Activated CD4-positive, alpha-beta T cell treated with anti-CD3 and anti-CD28 coated beads, Interleukin-2, amount 50 U/mL, for 16 hours (primary cell): ENCODE measurements around the gene NKAIN1.
"Not testable (repeated sequence)": the region's sequence is repeated elsewhere in the genome, so short reads cannot be mapped to it uniquely, and the experiment has no call there.

ENCODE experiments used
- DNase-seq: peaks from one replicate; pipeline ENCODE4 v3.0.0-alpha.2; 2020

Gene NKAIN1

DNA sequence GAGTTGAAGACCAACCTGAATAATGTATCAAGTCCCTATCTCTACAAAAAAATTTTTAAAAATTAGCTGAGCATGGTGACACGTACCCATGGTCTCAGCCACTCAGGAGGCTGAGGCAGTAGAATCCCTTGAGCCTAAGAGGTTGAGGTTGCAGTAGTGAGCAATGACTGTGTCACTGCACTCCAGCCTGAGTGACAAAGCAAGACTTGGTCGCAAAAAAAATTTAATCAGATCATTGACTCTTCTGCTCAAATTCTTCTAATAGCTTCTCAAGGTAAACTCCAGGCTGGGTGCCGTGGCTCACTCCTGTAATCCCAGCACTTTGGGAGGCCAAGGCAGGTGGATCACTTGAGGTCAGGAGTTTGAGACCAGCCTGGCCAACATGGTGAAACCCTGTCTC, 88.3 kb downstream of the NKAIN1 start:
- DNase-seq: no peak

DNA sequence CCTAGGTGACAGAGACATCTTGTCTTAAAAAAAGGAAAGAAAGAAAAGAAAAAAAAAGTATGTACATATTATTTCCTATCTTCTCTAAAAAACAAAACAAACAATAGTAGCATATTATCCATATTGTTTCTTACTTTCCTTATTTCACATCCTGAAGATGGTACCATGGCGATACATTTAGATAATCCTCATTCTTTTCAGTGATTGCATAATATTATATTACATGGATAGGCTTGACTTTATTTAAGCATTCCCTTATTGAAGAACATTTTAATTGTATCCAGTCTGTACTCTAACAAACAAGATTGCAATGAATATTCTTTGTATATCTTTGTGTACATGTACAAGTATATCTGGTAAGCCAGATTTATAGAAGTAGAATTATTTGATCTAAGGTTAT, 91.3 kb downstream of the NKAIN1 start:
- DNase-seq: no peak

DNA sequence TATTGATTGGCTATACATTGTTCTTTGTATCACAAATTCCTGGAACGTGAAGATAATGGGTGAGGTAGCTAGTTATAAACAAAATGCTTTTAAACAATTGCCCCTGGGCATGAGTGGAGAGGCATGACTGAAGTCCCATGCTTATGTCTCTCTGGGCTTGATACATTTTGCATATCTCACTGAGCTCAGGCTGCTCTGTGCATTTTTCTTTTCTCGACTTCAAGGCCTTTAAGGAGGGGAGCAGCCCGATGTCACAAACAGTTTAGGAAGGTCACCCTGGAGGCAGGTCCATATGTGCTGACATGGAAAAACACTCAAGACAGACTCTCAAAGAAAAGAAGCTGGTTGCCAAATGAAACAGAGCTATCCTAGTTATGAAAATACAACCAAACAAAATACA, 94.0 kb downstream of the NKAIN1 start:
- DNase-seq: no peak

DNA sequence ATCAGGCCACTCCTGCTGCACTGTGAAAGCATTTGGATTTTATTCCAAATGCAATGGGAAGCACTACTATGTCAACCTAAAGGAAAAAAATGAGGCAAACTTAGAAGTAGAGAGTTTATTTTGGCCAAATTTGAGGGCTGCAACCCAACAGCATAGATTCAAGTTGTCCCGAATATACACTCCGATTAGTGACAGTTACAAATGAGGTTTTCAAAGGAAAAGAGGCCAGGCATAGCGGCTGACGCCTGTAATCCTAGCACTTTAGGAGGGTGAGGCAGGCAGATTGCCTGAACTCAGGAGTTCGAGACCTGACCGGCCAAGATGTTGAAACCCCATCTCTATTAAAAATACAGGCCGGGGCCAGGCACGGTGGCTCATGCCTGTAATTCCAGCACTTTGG, 95.2 kb downstream of the NKAIN1 start:
- DNase-seq: no peak

DNA sequence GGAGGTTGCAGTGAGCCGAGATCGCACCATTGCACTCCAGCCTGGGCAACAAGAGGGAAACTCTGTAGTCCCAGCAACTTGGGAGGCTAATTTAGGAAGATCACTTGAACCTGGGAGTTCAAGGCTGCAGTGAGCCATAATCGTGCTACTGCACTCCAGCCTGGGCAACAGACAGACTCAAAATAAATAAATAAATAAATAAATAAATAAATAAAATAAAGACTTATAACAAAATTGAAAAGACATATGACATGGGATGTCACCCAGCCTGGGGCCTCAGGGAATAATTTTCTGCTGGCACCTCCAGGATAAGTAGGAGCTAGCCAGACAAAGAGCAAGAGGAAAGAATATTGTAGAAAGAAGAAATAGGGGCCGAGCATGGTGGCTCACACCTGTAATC, 96.2 kb downstream of the NKAIN1 start:
- no peak for DNase-seq

DNA sequence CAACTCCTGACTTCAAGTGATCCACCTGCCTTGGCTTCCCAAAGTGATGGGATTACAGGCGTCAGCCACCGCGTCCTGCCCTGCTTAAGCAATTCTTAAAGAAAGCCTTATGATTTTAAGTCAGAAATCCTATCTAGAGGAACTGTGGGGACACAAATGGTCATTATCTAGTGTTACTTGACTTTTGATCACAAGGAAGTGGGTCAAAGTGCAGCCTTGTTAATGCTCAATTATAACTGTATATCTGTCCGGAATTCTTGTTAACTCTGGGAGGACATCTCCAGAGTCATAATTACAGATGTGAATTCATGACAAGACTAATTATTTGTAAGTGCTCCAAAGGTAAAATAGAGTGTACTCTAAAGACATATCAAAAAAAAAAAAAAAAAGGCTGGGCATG, 97.3 kb downstream of the NKAIN1 start:
- DNase-seq: no peak

DNA sequence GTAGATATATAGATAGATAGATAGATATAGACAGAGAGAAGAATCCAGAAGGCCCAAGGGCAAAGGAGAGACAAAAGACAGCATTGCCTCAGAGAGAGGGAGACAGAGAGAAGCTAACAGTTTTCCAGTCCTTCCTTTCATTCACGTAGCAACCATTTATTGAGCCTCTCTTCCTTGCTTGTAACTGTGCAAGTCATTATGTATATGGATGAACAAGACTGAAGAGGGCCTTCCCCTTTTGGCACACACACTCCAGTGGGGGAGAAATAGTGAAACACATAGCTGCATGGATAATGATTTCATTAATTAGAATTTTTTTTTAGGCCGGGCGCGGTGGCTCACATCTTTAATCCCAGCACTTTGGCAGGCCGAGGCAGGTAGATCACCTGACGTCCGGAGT, 99.4 kb downstream of the NKAIN1 start:
- no peak for DNase-seq

DNA sequence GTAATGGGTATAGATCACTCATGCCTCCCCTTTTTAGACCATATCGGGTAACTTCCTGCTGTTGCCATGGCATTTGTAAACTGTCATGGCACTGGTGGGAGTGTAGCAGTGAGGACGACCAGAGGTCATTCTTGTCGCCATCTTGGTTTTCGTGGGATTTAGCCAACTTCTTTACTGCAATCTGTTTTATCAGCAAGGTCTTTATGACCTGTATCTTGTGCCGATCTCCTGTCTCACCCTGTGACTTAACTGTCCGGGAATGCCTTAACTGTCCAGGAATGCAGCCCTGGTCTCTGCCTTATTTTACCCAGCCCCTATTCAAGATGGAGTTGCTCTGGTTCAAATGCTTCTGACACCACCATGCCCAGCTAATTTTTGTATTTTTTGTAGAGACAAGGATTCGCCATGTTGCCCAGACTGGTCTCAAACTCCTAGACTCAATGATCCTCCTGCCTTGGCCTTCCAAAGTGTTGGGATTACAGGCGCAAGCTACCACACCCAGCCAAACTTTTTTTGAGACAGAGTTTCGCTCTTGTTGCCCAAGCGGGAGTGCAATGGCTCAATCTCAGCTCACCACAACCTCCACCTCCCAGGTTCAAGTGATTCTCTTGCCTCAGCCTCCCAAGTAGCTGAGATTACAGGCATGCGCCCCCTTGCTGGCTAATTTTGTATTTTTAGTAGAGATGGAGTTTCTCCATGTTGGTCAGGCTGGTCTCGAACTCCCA, 100.7 kb downstream of the NKAIN1 start:
- DNase-seq: not testable (repeated sequence)

DNA sequence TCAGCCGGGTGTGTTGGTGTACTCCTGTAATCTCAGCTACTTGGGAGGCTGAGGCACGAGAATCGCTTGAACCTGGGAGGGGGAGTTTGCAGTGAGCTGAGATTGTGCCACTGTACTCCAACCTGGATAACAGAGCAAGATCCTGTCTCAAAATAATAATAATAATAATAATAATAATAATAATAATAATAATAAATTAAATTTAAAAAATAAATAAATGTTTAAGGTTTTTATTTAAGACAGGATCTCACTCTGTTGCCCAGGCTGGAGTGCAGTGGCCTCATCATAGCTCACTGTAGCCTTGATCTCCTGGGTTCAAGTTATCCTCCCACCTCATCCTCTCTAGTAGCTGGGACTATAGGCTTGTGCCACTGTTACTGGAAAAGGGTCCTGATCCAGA, 101.8 kb downstream of the NKAIN1 start:
- DNase-seq: not testable (repeated sequence)

DNA sequence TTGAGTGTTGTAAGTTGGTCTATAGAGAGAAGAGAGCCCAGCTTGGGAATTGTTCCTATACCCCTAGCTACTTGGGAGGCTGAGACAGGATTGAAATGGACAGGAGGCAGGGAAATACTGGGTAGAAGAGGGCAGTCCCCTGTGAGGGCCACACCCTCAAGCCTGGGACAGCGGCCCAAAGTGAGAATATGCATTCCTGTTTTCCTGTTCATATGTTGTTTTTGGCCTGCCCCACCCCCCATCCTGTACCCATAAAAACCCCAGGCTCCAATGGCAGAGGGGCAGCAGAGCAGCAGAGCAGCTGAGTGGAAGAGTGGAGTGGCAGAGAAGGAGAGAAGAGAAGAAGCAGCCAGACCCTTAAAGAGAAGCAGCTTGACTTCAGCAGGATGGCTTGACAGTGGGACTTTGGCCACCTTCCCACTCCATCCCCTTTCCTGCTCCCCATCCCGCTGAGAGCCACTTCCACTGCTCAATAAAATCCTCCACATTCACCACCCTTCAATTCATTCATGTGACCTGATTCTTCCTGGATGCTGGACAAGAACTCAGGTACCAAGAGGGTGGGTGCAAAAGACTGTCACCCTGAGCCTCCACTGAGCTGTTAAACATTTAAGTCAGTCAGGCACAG, 103.6 kb downstream of the NKAIN1 start:
- no peak for DNase-seq

DNA sequence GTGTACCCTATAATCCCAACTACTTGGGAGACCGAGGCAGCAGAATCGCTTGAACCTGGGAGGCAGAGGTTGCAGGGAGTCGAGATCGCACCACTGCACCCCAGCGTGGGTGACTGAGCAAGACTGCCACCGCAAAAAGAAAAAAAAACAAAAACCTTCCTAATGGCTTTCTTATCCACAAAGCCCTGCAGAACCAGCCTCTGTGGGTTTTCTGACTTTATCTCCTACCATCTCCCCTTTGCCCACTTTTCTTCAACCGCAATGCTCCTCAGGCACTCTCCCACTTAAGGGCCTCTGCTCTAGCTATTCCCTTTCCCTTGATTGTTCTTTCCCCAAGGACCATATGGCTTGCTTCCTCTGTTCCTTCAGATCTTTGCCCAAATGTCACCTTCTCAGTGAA, 106.3 kb downstream of the NKAIN1 start:
- DNase-seq: no peak
